Astrocyte (in vitro differentiated cells and primary cell): ENCODE results near the gene SPPL3. TPM values are rescaled to one million over a fixed set of nuclear protein-coding genes. Genes with fewer than 3 reads are reported as not detected.

Experiments used
- DNase-seq: peaks from one replicate; pipeline ENCODE4 v3.0.0-alpha.2; 2010; ENCODE audit warnings: low read depth
- FAIRE-seq: peaks from 2 replicates; lab custom pipeline; 2011; peaks lifted over from hg19 to GRCh38; lab: Jason Lieb, UNC
- H2AFZ ChIP-seq: 2 replicates; pipeline ENCODE4 v1.6.0; 2012; ENCODE audit warnings: low read depth, low read length, inconsistent platforms
- H3K27ac ChIP-seq: 2 replicates; pipeline ENCODE4 v1.5.1; 2011; ENCODE audit warnings: low read depth, low read length, inconsistent platforms
- H3K27me3 ChIP-seq: 2 replicates; pipeline ENCODE4 v1.6.0; 2011; ENCODE audit warnings: low read length, inconsistent platforms; ENCODE audit not compliant: insufficient read depth
- H3K36me3 ChIP-seq: 2 replicates; pipeline ENCODE4 v1.5.1; 2011; ENCODE audit warnings: low read length, inconsistent platforms; ENCODE audit not compliant: insufficient read depth
- H3K4me1 ChIP-seq: 2 replicates; pipeline ENCODE4 v1.5.1; 2011; ENCODE audit warnings: low read length, inconsistent platforms; ENCODE audit not compliant: insufficient read depth
- H3K4me2 ChIP-seq: 2 replicates; pipeline ENCODE4 v1.6.0; 2012; ENCODE audit warnings: low read length, inconsistent platforms
- H3K4me3 ChIP-seq: 2 replicates; pipeline ENCODE4 v1.5.1; 2011; ENCODE audit warnings: low read depth, mild to moderate bottlenecking, low read length, inconsistent platforms; ENCODE audit not compliant: insufficient read depth
- H3K79me2 ChIP-seq: 2 replicates; pipeline ENCODE4 v1.6.0; 2012; ENCODE audit warnings: mild to moderate bottlenecking, low read length, inconsistent platforms; ENCODE audit not compliant: insufficient read depth
- H3K9ac ChIP-seq: 2 replicates; pipeline ENCODE4 v1.6.0; 2012; ENCODE audit warnings: mild to moderate bottlenecking, low read length, inconsistent platforms
- H3K9me3 ChIP-seq: 2 replicates; pipeline ENCODE4 v1.5.1; 2012; ENCODE audit warnings: low read depth, mild to moderate bottlenecking, low read length, inconsistent platforms; ENCODE audit not compliant: insufficient read depth
- H4K20me1 ChIP-seq: 2 replicates; pipeline ENCODE4 v1.6.0; 2012; ENCODE audit warnings: low read length, inconsistent platforms; ENCODE audit not compliant: insufficient read depth
- H3K27ac Mint-ChIP-seq: one replicate; pipeline ENCODE4 v1.8.0; 2021; ENCODE audit warnings: mild to moderate bottlenecking, mixed read lengths; ENCODE audit not compliant: unreplicated experiment
- H3K27me3 Mint-ChIP-seq: one replicate; pipeline ENCODE4 v1.8.0; 2021; ENCODE audit warnings: low read depth, mixed read lengths; ENCODE audit not compliant: unreplicated experiment
- H3K36me3 Mint-ChIP-seq: one replicate; pipeline ENCODE4 v1.8.0; 2021; ENCODE audit warnings: low read depth, mixed read lengths; ENCODE audit not compliant: unreplicated experiment
- H3K4me1 Mint-ChIP-seq: one replicate; pipeline ENCODE4 v1.8.0; 2021; ENCODE audit warnings: low read depth, mixed read lengths; ENCODE audit not compliant: unreplicated experiment
- H3K4me3 Mint-ChIP-seq: one replicate; pipeline ENCODE4 v1.8.0; 2021; ENCODE audit warnings: mild to moderate bottlenecking, moderate library complexity, mixed read lengths; ENCODE audit not compliant: unreplicated experiment
- H3K9me3 Mint-ChIP-seq: one replicate; pipeline ENCODE4 v1.8.0; 2021; ENCODE audit warnings: mild to moderate bottlenecking, mixed read lengths; ENCODE audit not compliant: unreplicated experiment
- CTCF ChIP-seq: IDR thresholded peaks from 2 replicates; pipeline ENCODE4 v1.5.1; 2011; ENCODE audit warnings: low read depth, mild to moderate bottlenecking, inconsistent platforms, low read length, moderate library complexity; ENCODE audit not compliant: insufficient read depth
- EZH2 ChIP-seq: IDR thresholded peaks from 2 replicates; pipeline ENCODE4 v1.6.1; 2012; ENCODE audit warnings: mild to moderate bottlenecking, low read length, inconsistent platforms; ENCODE audit not compliant: insufficient read depth
- total RNA-seq: library from RNA; stranded (reverse); gene quantifications from 2 replicates; pipeline ENCODE4 v1.2.1, GENCODE V29; 2021

SPPL3 gene
- total RNA-seq, 1 donor from 2014 or later = 48.3 TPM

GRCh38 chr12:120814203-120814902, 89.8 kb downstream of the SPPL3 start:
- Histone ChIP-seq H3K9me3 (no peaks in the 10 kb centered on the region), H3K36me3 (no peaks in the 10 kb centered on the region), H3K4me2 (no peak overlapping the region), H3K27me3 (no peaks in the 10 kb centered on the region), H2AFZ (no peak overlapping the region), H3K4me3 (no peak overlapping the region), H3K79me2 (peaks cover 7% of the 10 kb centered on the region), H3K4me1 (no peaks in the 10 kb centered on the region), H3K9ac (no peak overlapping the region), H3K27ac (no peak overlapping the region), H4K20me1 (peaks cover 37% of the 10 kb centered on the region)
- Mint-ChIP-seq H3K36me3 (peaks cover 3% of the 10 kb centered on the region), H3K4me1 (peaks cover 14% of the 10 kb centered on the region), H3K27ac (no peak overlapping the region), H3K4me3 (no peak overlapping the region), H3K27me3 (no peaks in the 10 kb centered on the region), H3K9me3 (no peaks in the 10 kb centered on the region)
- no peak for FAIRE-seq
- TF ChIP-seq CTCF = no peak
- no peak for TF ChIP-seq EZH2
- no peak for DNase-seq

GRCh38 chr12:120813588-120814153, 90.5 kb downstream of the SPPL3 start:
- no peak for FAIRE-seq

More at GRCh38 chr12:120813588-120814153, 90.5 kb downstream of the SPPL3 start:
- Histone ChIP-seq H3K4me2 (no peak overlapping the region), H3K27ac (no peak overlapping the region), H3K79me2 (peaks cover 7% of the 10 kb centered on the region), H3K9ac (no peak overlapping the region), H2AFZ (no peak overlapping the region), H3K4me3 (no peak overlapping the region), H4K20me1 (peaks cover 36% of the 10 kb centered on the region), H3K4me1 (no peaks in the 10 kb centered on the region), H3K9me3 (no peaks in the 10 kb centered on the region), H3K27me3 (no peaks in the 10 kb centered on the region), H3K36me3 (no peaks in the 10 kb centered on the region)
- no peak for DNase-seq
- Mint-ChIP-seq H3K27me3 (no peaks in the 10 kb centered on the region), H3K9me3 (no peaks in the 10 kb centered on the region), H3K27ac (no peak overlapping the region), H3K36me3 (peaks cover 4% of the 10 kb centered on the region), H3K4me1 (peaks cover 12% of the 10 kb centered on the region), H3K4me3 (no peak overlapping the region)
- no peak for TF ChIP-seq EZH2
- no peak for TF ChIP-seq CTCF
